Fibroblast of pulmonary artery (primary cell): ENCODE results near the gene INF2.
"Not testable (repeated sequence)": the region's sequence is repeated elsewhere in the genome, so short reads cannot be mapped to it uniquely, and the experiment has no call there.

Source experiments
- DNase-seq: peaks from one replicate; pipeline ENCODE4 v3.0.0-alpha.2; 2010; ENCODE audit warnings: low read depth
- H3K4me3 ChIP-seq: replicated peaks from 2 replicates; pipeline ENCODE4 v1.5.1; 2011; ENCODE audit warnings: low read depth, mild to moderate bottlenecking, control low read depth, low read length, moderate library complexity
- CTCF ChIP-seq: IDR thresholded peaks from 2 replicates; pipeline ENCODE4 v1.5.1; 2011; ENCODE audit warnings: mild to moderate bottlenecking, control low read depth, low read length, inconsistent platforms; ENCODE audit errors: missing control alignments

The INF2 gene

DNA sequence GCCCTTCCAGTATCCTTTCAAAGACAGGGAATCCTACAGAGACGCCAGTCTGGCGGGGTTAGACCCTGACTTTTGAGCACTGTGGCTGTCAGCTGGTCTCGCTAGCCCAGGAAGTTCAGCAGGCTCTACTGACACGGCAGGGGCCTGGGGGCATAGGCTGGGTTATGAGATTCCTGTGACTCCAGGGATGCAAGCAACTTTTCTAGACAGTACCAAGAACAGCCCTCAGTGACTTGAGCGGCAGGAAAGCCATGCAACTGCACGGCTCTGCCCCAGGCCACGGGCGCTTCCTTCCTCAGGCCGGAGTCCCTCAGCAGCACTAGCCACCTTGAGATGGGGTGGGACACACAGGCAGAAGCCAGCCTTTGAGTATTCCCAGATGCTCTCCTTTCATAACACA, 58.5 kb downstream of the INF2 start:
- no peak for TF ChIP-seq CTCF
- H3K4me3 ChIP-seq = no peak overlapping the region
- DNase-seq = no peak

GRCh38 chr14:104749111-104749649, 59.8 kb downstream of the INF2 start:
- TF ChIP-seq CTCF = no peak
- no peak overlapping the region for H3K4me3 ChIP-seq
- no peak for DNase-seq

DNA sequence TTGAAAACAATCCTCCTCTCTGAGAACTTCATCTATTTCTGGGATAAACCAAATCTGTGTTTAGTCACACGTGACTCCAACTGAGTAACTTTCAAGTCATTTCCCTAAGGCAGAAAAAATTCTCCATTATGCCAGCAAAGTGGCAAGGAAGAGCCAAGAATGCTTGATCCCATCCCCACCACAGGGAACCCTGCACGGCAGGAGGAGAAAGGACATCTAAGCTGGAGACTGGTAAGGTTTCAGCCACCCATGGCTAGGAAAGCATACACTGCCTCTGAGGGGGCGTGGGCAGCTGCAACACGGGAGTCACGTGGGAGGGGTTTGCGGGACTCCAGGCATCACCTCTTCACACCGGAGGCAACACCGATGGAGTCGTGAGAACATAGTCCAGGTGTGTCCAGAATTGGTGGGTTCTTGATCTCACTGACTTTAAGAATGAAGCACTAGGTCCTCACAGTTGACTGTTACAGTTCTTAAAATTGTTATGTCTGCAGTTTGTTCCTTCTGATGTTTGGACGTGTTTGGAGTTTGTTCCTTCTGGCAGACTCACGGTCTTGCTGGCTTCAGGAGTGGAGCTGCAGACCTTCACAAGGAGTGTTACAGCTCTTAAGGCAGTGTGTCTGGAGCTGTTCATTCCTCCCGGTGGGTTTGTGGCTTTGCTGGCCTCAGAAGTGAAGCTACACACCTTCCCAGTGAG, 60.8 kb downstream of the INF2 start:
- no peak for DNase-seq
- no peak overlapping the region for H3K4me3 ChIP-seq
- no peak for TF ChIP-seq CTCF

DNA sequence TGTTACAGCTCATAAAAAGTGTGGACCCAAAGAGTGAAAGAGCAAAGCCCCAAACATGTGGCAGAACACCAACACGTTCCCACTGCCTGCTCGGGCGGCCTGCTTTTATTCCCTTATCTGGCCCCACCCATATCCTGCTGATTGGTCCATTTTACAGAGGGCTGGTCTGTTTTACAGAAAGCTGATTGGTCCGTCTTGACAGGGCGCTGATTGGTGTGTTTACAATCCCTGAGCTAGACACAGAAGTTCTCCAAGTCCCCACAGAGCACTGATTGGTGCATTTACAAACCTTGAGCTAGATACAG, 61.3 kb downstream of the INF2 start:
- DNase-seq, H3K4me3 ChIP-seq: not testable (repeated sequence)

GRCh38 chr14:104751539-104752422, 62.4 kb downstream of the INF2 start:
- DNase-seq = no peak
- TF ChIP-seq CTCF = no peak

DNA sequence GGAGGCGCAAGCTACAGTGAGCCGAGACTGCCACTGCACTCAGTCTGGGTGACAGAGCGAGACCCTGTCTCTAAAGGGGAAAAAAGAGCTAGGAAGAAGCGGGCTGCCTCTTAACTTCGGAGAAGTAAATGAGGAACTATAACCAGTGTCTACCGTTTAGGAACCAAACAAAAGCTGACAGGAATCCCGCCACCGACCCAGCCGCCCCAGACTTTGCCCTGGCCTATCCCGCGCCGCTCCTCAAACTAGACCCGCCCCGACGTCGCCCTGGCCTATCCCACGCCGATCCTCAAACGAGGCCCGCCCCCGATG, 63.0 kb downstream of the INF2 start:
- DNase-seq = no peak
- H3K4me3 ChIP-seq = peak overlapping the region; percentile 89
- no peak for TF ChIP-seq CTCF

More at GRCh38 chr14:104751539-104752422, 62.4 kb downstream of the INF2 start:
- H3K4me3 ChIP-seq = peak overlapping the region; percentile 89

DNA sequence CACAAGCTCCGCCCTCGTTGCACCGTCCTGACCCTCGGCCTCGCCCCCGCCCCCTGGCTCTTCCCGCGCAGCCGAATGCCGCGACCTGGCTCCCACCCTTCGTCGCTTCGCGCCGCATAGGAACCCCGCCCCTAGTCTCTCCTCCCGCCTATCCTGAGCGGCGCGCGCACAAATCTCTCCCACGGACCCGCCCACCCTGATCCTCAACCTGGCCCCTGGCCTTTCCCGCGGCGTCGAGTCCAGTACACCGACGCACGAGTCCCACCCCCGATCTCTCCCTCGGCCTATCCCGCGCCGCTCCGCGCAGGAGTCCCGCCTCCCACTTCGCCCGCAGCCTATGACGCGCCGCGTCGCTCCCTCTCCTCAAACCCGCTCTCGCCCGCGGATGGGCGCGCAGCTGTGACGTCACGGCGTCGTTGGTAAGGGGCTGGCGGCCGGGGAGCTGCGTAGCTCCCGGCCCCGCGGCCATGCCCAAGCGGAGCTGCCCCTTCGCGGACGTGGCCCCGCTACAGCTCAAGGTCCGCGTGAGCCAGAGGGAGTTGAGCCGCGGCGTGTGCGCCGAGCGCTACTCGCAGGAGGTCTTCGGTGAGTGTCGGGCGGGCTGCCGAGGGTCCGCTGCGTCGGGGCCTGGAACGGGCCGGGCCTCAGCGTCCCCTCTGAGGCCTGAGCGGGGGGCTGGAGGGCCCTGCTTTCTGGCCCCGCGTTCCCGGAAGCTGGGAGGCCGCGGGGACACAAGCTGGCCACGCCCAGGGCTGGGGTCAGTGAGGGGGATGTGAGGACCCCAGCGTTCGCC, 63.5 kb downstream of the INF2 start, which contains the start of gene SIVA1:
SIVA1 (plus strand) TSS at position 413 of the 793 bp plus-strand sequence; CDS start at position 468, 55 bp downstream.
- peak; percentile 99 for DNase-seq
- TF ChIP-seq CTCF = no peak
- peak within 1 kb of the TSS; percentile 89 for H3K4me3 ChIP-seq
